Measurements from ENCODE around the gene FRAT1. TPM values are rescaled to one million over a fixed set of nuclear protein-coding genes. Genes with fewer than 3 reads are reported as not detected.

FRAT1 gene
- total and polyA plus RNA-seq, 10 of the 15 experiments (the other 5 are each of a cell fraction or from before 2014, with no cell fraction given) = 0.07 to 0.73 (median 0.26) TPM

DNA sequence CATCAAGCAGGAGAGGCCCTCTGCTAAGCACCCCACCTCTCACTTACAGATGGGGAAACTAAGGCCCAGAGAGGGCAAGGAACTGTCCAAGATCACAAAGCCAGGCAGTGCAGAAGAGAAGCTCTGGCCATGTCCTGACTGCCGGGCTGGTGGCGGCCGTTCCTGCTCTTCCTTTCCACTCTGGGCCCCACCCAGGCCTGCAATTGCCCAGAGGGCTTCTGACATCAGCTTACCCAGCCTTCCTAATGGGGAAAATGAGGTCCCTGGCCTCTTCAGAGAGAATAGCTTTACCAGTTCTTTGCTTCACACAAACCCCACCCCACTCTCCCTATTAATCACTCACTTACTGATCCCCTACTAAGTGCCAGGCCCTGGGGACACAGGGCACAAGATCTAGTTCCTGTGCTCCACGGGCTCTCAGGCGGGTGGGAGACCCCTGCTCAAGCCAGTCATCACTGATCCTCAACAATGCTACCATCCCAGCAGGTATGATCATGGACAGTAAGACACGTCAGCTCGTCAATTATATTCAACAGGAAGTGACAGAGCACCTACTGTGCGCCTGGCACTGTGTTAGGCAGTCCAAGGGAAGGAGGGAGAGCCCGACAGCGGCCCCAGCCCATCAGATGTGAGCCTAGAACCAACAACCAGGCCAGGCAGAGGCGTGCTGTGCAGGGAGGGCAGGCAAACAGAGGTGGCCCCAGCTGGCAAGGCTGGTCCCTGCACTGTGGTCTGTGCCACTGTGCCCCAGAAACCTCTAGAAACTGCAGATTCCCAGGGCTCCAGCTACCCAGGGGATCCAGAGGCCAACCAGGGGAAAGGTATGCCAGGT lies 41.9 kb downstream of the FRAT1 start (continued):
- TF ChIP-seq, protein P1, sequence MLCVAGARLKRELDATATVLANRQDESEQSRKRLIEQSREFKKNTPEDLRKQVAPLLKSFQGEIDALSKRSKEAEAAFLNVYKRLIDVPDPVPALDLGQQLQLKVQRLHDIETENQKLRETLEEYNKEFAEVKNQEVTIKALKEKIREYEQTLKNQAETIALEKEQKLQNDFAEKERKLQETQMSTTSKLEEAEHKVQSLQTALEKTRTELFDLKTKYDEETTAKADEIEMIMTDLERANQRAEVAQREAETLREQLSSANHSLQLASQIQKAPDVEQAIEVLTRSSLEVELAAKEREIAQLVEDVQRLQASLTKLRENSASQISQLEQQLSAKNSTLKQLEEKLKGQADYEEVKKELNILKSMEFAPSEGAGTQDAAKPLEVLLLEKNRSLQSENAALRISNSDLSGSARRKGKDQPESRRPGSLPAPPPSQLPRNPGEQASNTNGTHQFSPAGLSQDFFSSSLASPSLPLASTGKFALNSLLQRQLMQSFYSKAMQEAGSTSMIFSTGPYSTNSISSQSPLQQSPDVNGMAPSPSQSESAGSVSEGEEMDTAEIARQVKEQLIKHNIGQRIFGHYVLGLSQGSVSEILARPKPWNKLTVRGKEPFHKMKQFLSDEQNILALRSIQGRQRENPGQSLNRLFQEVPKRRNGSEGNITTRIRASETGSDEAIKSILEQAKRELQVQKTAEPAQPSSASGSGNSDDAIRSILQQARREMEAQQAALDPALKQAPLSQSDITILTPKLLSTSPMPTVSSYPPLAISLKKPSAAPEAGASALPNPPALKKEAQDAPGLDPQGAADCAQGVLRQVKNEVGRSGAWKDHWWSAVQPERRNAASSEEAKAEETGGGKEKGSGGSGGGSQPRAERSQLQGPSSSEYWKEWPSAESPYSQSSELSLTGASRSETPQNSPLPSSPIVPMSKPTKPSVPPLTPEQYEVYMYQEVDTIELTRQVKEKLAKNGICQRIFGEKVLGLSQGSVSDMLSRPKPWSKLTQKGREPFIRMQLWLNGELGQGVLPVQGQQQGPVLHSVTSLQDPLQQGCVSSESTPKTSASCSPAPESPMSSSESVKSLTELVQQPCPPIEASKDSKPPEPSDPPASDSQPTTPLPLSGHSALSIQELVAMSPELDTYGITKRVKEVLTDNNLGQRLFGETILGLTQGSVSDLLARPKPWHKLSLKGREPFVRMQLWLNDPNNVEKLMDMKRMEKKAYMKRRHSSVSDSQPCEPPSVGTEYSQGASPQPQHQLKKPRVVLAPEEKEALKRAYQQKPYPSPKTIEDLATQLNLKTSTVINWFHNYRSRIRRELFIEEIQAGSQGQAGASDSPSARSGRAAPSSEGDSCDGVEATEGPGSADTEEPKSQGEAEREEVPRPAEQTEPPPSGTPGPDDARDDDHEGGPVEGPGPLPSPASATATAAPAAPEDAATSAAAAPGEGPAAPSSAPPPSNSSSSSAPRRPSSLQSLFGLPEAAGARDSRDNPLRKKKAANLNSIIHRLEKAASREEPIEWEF (IDR thresholded peaks at IDR 0.05; ENCODE audit: insufficient replicate concordance, low read depth, low read length) = no peak
- TF ChIP-seq ZSCAN29 (IDR thresholded peaks at IDR 0.05) (no peak), MXI1 (IDR thresholded peaks at IDR 0.05; ENCODE audit: low read depth, low read length) (no peak), EGR1 (IDR thresholded peaks at IDR 0.05; ENCODE audit: borderline replicate concordance in 1 of 2, low read depth in 2 of 2, low read length in 2 of 2) (no peak), BMI1 (IDR thresholded peaks at IDR 0.05; ENCODE audit: borderline replicate concordance) (no peak)
- TF ChIP-seq, protein P2, sequence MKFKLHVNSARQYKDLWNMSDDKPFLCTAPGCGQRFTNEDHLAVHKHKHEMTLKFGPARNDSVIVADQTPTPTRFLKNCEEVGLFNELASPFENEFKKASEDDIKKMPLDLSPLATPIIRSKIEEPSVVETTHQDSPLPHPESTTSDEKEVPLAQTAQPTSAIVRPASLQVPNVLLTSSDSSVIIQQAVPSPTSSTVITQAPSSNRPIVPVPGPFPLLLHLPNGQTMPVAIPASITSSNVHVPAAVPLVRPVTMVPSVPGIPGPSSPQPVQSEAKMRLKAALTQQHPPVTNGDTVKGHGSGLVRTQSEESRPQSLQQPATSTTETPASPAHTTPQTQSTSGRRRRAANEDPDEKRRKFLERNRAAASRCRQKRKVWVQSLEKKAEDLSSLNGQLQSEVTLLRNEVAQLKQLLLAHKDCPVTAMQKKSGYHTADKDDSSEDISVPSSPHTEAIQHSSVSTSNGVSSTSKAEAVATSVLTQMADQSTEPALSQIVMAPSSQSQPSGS (IDR thresholded peaks at IDR 0.05; ENCODE audit: low read length) = no peak
